Caco-2 (cell line): Measurements from ENCODE around the gene LIG3. TPM values are rescaled to one million over a fixed set of nuclear protein-coding genes. Genes with fewer than 3 reads are reported as not detected.

Experiments used
- BruUV-seq: library from RNA; stranded (reverse); fragments of 400-500 nt; replicated peaks from 2 replicates; lab custom pipeline; 2021; lab: Mats Ljungman, UMichigan
- CTCF ChIA-PET: fragments of 300-600 bp; sonication (Branson Sonifier 250); formaldehyde crosslinking; loops from one replicate; lab custom pipeline; 2022; ENCODE audit warnings: antibody characterized with exemption; lab: Charles Lee
- POLR2A ChIA-PET: fragments of 300-600 bp; sonication (Branson Sonifier 250); formaldehyde crosslinking; loops from one replicate; lab custom pipeline; 2022; ENCODE audit warnings: antibody characterized with exemption; lab: Charles Lee
- DNase-seq, 2 experiments: peaks; one replicate each; pipeline versions ENCODE4 v3.0.0 to v3.0.0-alpha.2; 2020 to 2022
- H3K27me3 ChIP-seq: replicated peaks from 2 replicates; pipeline ENCODE4 v1.6.0; 2011; ENCODE audit warnings: low read length; ENCODE audit not compliant: control insufficient read depth, insufficient read depth
- H3K36me3 ChIP-seq: 2 replicates; pipeline ENCODE4 v1.5.1; 2011; ENCODE audit warnings: low read length; ENCODE audit not compliant: control insufficient read depth, insufficient read depth
- H3K4me1 ChIP-seq: fragments of 250-450 bp; sonication (Bioruptor Pico); 2 replicates; pipeline ENCODE4 v1.5.1; 2020; ENCODE audit warnings: mild to moderate bottlenecking
- H3K4me3 ChIP-seq: 2 replicates; pipeline ENCODE4 v1.5.1; 2011; ENCODE audit warnings: low read depth, mild to moderate bottlenecking, control low read depth, low read length
- H3K9me3 ChIP-seq: fragments of 250-450 bp; sonication (Bioruptor Pico); 2 replicates; pipeline ENCODE4 v1.5.1; 2020; ENCODE audit warnings: mild to moderate bottlenecking, moderate library complexity
- H3K27ac Mint-ChIP-seq: one replicate; pipeline ENCODE4 v1.8.0; 2022; ENCODE audit warnings: mixed read lengths; ENCODE audit not compliant: unreplicated experiment
- H3K27me3 Mint-ChIP-seq: one replicate; pipeline ENCODE4 v1.8.0; 2022; ENCODE audit warnings: mixed read lengths; ENCODE audit not compliant: insufficient read depth, unreplicated experiment
- H3K36me3 Mint-ChIP-seq: one replicate; pipeline ENCODE4 v1.8.0; 2022; ENCODE audit warnings: mild to moderate bottlenecking, mixed read lengths; ENCODE audit not compliant: insufficient read depth, unreplicated experiment
- H3K4me1 Mint-ChIP-seq: one replicate; pipeline ENCODE4 v1.8.0; 2022; ENCODE audit warnings: low read depth, mixed read lengths; ENCODE audit not compliant: unreplicated experiment
- H3K4me3 Mint-ChIP-seq: one replicate; pipeline ENCODE4 v1.8.0; 2022; ENCODE audit warnings: mild to moderate bottlenecking, moderate library complexity, mixed read lengths; ENCODE audit not compliant: unreplicated experiment
- H3K9me3 Mint-ChIP-seq: one replicate; pipeline ENCODE4 v1.8.0; 2022; ENCODE audit warnings: mixed read lengths; ENCODE audit not compliant: unreplicated experiment
- CTCF ChIP-seq, 2 experiments: fragments of 200-600 bp in 1 of 2; IDR thresholded peaks; 1 replicate in 1 of 2; 2 replicates in 1 of 2; pipeline versions ENCODE4 v1.5.1 to v1.8.0; 2011 to 2022; ENCODE audit warnings: antibody characterized with exemption in 1 of 2, control low read depth in 1 of 2, inconsistent platforms in 1 of 2, low read depth in 1 of 2, low read length in 1 of 2, mild to moderate bottlenecking in 1 of 2, moderate library complexity in 1 of 2; ENCODE audit not compliant: insufficient read depth in 1 of 2, severe bottlenecking in 1 of 2, unreplicated experiment in 1 of 2
- intact Hi-C: fragments of 100-400 bp; cut with micrococcal nuclease; formaldehyde crosslinking; loops from one replicate; pipeline ENCODE4 v1.10.0; 2022; ENCODE audit not compliant: unreplicated experiment
- total RNA-seq: library from RNA; stranded (reverse); gene quantifications from 2 replicates; pipeline ENCODE4 v1.2.3, GENCODE V29; 2022

LIG3 gene
- total RNA-seq, 1 experiment from 2014 or later = 49.9 TPM

GRCh38 chr17:35051183-35051578 is 70.9 kb downstream of the LIG3 start:
- Histone ChIP-seq H3K9me3 (no peaks in the 10 kb centered on the region), H3K4me3 (no peak overlapping the region), H3K4me1 (peaks cover 33% of the 10 kb centered on the region), H3K36me3 (peaks cover 2% of the 10 kb centered on the region; the same call in 1 of the 2 replicates), H3K27me3 (no peaks in the 10 kb centered on the region)
- no peak for DNase-seq
- no TSS peak for BruUV-seq
- CTCF ChIA-PET = no interaction called here
- no peaks in the 10 kb centered on the region for H3K27me3 Mint-ChIP-seq
- no peak for TF ChIP-seq CTCF (IDR thresholded peaks at IDR 0.05; ENCODE audit: insufficient read depth in 1 of 2, low read depth in 1 of 2, low read length in 1 of 2, severe bottlenecking in 1 of 2, unreplicated experiment in 1 of 2)
- H3K4me3 Mint-ChIP-seq = no peak overlapping the region
- no peak overlapping the region for H3K27ac Mint-ChIP-seq
- H3K9me3 Mint-ChIP-seq = no peaks in the 10 kb centered on the region
- peaks cover 34% of the 10 kb centered on the region for H3K4me1 Mint-ChIP-seq
- intact Hi-C loops = no loop called here
- POLR2A ChIA-PET = interaction anchor here (1.0 kb wide), 1 partner anchor 37 kb away, joined by 4 read pairs; no protein-coding TSS in a partner anchor
- H3K36me3 Mint-ChIP-seq = peaks cover 10% of the 10 kb centered on the region

GRCh38 chr17:35051579-35052240 is 71.4 kb downstream of the LIG3 start:
- POLR2A ChIA-PET = interaction anchor here (1.0 kb wide), 1 partner anchor 36 kb away, joined by 4 read pairs; no protein-coding TSS in a partner anchor
- Histone ChIP-seq H3K27me3 (no peaks in the 10 kb centered on the region), H3K4me3 (no peak overlapping the region), H3K4me1 (peaks cover 31% of the 10 kb centered on the region), H3K9me3 (no peaks in the 10 kb centered on the region), H3K36me3 (peaks cover 2% of the 10 kb centered on the region; the same call in 1 of the 2 replicates)
- no peak overlapping the region for H3K27ac Mint-ChIP-seq
- CTCF ChIA-PET = no interaction called here
- H3K4me3 Mint-ChIP-seq = no peak overlapping the region
- intact Hi-C loops = no loop called here
- H3K36me3 Mint-ChIP-seq = peaks cover 11% of the 10 kb centered on the region
- H3K4me1 Mint-ChIP-seq = peaks cover 34% of the 10 kb centered on the region
- H3K27me3 Mint-ChIP-seq = no peaks in the 10 kb centered on the region
- DNase-seq = no peak
- H3K9me3 Mint-ChIP-seq = no peaks in the 10 kb centered on the region
- BruUV-seq = no TSS peak
- no peak for TF ChIP-seq CTCF (IDR thresholded peaks at IDR 0.05; ENCODE audit: insufficient read depth in 1 of 2, low read depth in 1 of 2, low read length in 1 of 2, severe bottlenecking in 1 of 2, unreplicated experiment in 1 of 2)

GRCh38 chr17:35052241-35052610 is 71.9 kb downstream of the LIG3 start:
- intact Hi-C loops = no loop called here
- no peak overlapping the region for H3K27ac Mint-ChIP-seq
- CTCF ChIA-PET = no interaction called here
- no peaks in the 10 kb centered on the region for H3K27me3 Mint-ChIP-seq
- no peak overlapping the region for H3K4me3 Mint-ChIP-seq
- no peaks in the 10 kb centered on the region for H3K9me3 ChIP-seq
- DNase-seq = no peak
- H3K36me3 ChIP-seq = peaks cover 2% of the 10 kb centered on the region; the same call in 1 of the 2 replicates
- H3K9me3 Mint-ChIP-seq = no peaks in the 10 kb centered on the region
- H3K36me3 Mint-ChIP-seq = peaks cover 11% of the 10 kb centered on the region
- TF ChIP-seq CTCF (IDR thresholded peaks at IDR 0.05; ENCODE audit: insufficient read depth in 1 of 2, low read depth in 1 of 2, low read length in 1 of 2, severe bottlenecking in 1 of 2, unreplicated experiment in 1 of 2) = no peak
- H3K27me3 ChIP-seq = no peaks in the 10 kb centered on the region
- POLR2A ChIA-PET = no interaction called here
- peaks cover 26% of the 10 kb centered on the region for H3K4me1 ChIP-seq
- H3K4me3 ChIP-seq = no peak overlapping the region
- no TSS peak for BruUV-seq
- H3K4me1 Mint-ChIP-seq = peaks cover 34% of the 10 kb centered on the region
